Keratinocyte (primary cell): ENCODE data around the gene MCUR1.

ENCODE experiments used
- CTCF ChIP-seq, 3 experiments: IDR thresholded peaks in 1 of 3; conservative IDR thresholded peaks in 1 of 3; optimal IDR thresholded peaks in 1 of 3; 2 replicates in 2 of 3; 3 replicates in 1 of 3; pipeline versions ENCODE3 to v1.5.1; 2011; ENCODE audit warnings: low read length in 3 of 3, mild to moderate bottlenecking in 3 of 3, moderate library complexity in 2 of 3, control low read depth in 1 of 3, inconsistent platforms in 1 of 3; ENCODE audit not compliant: insufficient read depth in 2 of 3; ENCODE audit errors: extremely low read depth in 1 of 3
- EZH2 ChIP-seq: IDR thresholded peaks from one replicate; pipeline ENCODE4 v1.6.1; 2012; ENCODE audit warnings: inconsistent platforms, mild to moderate bottlenecking, low read length, moderate library complexity

DNA sequence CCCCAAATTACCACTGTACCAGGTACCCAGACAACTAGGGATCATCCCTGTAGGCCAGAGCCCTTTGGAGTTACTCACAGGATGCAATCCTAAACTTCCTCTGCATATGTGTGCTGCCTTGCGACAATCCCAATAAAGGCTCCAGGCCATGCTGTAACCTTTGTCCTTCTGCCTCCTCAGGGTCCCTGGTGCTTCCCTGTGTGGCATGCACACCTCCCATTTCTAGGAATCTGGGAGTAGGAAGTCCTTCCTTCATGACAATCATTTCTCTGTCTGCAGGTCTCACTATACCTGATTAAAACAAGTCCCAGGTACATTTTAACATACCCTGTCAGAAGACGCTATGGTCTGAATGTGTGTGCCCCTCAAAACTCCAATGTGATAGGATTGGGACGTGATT is 37.0 kb upstream of the MCUR1 start:
- TF ChIP-seq CTCF (optimal IDR thresholded peaks at IDR 0.05 in 1 of 3, IDR thresholded peaks at IDR 0.05 in 1 of 3, conservative IDR thresholded peaks at IDR 0.05 in 1 of 3; ENCODE audit: extremely low read depth in 1 of 3, insufficient read depth in 2 of 3, low read length in 3 of 3) (no peak), EZH2 (no peak)
